Ishikawa (cell line): ENCODE data around the gene OR13D1.

Experiments
- CEBPB ChIP-seq: IDR thresholded peaks from 2 replicates; pipeline ENCODE4 v1.6.1; 2012
- CREB1 ChIP-seq: IDR thresholded peaks from 2 replicates; pipeline ENCODE4 v1.6.1; 2012; ENCODE audit warnings: low read depth
- EGR1 ChIP-seq: IDR thresholded peaks from 2 replicates; pipeline ENCODE4 v1.6.1; 2012
- EP300 ChIP-seq: IDR thresholded peaks from 2 replicates; pipeline ENCODE4 v1.6.1; 2012; ENCODE audit warnings: borderline replicate concordance
- FOXM1 ChIP-seq: IDR thresholded peaks from 2 replicates; pipeline ENCODE4 v1.6.1; 2012; ENCODE audit warnings: low read depth, borderline replicate concordance
- NFIC ChIP-seq: IDR thresholded peaks from 2 replicates; pipeline ENCODE4 v1.6.1; 2012
- RAD21 ChIP-seq: IDR thresholded peaks from 2 replicates; pipeline ENCODE4 v1.6.1; 2012; ENCODE audit warnings: low read depth
- TAF1 ChIP-seq: IDR thresholded peaks from 2 replicates; pipeline ENCODE4 v1.6.1; 2012; ENCODE audit warnings: low read depth, mild to moderate bottlenecking
- TCF12 ChIP-seq: IDR thresholded peaks from 2 replicates; pipeline ENCODE4 v1.6.1; 2012; ENCODE audit warnings: low read depth
- TEAD4 ChIP-seq: IDR thresholded peaks from 2 replicates; pipeline ENCODE4 v1.6.1; 2012
- YY1 ChIP-seq: IDR thresholded peaks from 2 replicates; pipeline ENCODE4 v1.6.1; 2012; ENCODE audit warnings: low read depth
- ZBTB7A ChIP-seq: IDR thresholded peaks from 2 replicates; pipeline ENCODE4 v1.6.1; 2012; ENCODE audit warnings: low read depth
- TF ChIP-seq, protein P1 (sequence below): IDR thresholded peaks from 2 replicates; pipeline ENCODE4 v1.6.1; 2012
- TF ChIP-seq, protein P2 (sequence below): IDR thresholded peaks from 2 replicates; pipeline ENCODE4 v1.6.1; 2012
- TF ChIP-seq, protein P3 (sequence below): IDR thresholded peaks from 2 replicates; pipeline ENCODE4 v1.6.1; 2012; ENCODE audit warnings: low read depth, mild to moderate bottlenecking

OR13D1 gene

GRCh38 chr9:104700306-104700705 is 6.0 kb downstream of the OR13D1 start:
- TF ChIP-seq YY1 = no peak
- no peak for TF ChIP-seq RAD21
- TF ChIP-seq, protein P1, sequence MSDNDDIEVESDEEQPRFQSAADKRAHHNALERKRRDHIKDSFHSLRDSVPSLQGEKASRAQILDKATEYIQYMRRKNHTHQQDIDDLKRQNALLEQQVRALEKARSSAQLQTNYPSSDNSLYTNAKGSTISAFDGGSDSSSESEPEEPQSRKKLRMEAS = no peak
- TF ChIP-seq, protein P2, sequence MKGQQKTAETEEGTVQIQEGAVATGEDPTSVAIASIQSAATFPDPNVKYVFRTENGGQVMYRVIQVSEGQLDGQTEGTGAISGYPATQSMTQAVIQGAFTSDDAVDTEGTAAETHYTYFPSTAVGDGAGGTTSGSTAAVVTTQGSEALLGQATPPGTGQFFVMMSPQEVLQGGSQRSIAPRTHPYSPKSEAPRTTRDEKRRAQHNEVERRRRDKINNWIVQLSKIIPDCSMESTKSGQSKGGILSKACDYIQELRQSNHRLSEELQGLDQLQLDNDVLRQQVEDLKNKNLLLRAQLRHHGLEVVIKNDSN = no peak
- TF ChIP-seq, protein P3, sequence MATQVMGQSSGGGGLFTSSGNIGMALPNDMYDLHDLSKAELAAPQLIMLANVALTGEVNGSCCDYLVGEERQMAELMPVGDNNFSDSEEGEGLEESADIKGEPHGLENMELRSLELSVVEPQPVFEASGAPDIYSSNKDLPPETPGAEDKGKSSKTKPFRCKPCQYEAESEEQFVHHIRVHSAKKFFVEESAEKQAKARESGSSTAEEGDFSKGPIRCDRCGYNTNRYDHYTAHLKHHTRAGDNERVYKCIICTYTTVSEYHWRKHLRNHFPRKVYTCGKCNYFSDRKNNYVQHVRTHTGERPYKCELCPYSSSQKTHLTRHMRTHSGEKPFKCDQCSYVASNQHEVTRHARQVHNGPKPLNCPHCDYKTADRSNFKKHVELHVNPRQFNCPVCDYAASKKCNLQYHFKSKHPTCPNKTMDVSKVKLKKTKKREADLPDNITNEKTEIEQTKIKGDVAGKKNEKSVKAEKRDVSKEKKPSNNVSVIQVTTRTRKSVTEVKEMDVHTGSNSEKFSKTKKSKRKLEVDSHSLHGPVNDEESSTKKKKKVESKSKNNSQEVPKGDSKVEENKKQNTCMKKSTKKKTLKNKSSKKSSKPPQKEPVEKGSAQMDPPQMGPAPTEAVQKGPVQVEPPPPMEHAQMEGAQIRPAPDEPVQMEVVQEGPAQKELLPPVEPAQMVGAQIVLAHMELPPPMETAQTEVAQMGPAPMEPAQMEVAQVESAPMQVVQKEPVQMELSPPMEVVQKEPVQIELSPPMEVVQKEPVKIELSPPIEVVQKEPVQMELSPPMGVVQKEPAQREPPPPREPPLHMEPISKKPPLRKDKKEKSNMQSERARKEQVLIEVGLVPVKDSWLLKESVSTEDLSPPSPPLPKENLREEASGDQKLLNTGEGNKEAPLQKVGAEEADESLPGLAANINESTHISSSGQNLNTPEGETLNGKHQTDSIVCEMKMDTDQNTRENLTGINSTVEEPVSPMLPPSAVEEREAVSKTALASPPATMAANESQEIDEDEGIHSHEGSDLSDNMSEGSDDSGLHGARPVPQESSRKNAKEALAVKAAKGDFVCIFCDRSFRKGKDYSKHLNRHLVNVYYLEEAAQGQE = no peak
- TF ChIP-seq ZBTB7A = no peak
- no peak for TF ChIP-seq EP300
- no peak for TF ChIP-seq CEBPB
- no peak for TF ChIP-seq FOXM1
- no peak for TF ChIP-seq TCF12
- no peak for TF ChIP-seq CREB1
- TF ChIP-seq NFIC = no peak
- TF ChIP-seq TEAD4 = no peak
- no peak for TF ChIP-seq TAF1
- TF ChIP-seq EGR1 = no peak

GRCh38 chr9:104711604-104712003 is 17.3 kb downstream of the OR13D1 start:
- no peak for TF ChIP-seq TEAD4
- TF ChIP-seq, protein P1 = no peak

DNA sequence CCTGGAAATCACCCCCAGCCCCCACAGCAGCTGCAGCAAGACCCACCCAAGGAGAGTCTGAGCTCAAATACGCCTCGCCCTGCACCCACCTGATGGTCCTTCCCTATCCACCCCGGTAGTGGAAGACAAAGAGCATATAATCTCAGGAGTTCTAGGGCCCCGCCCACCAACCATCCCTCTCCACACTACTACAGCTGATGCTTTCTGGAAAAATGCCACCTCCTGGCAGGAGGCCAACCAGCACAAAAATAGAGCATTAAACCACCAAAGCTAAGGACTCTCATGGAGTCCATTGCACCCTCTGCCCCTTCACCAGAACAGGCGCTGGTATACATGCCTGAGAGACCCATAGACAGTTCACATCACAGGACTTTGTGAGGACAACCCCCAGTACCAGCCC is 30.7 kb downstream of the OR13D1 start:
- 0 out of 2 replicates have a peak, but pooled peaks have one; percentile 28 for TF ChIP-seq NFIC
- no peak for TF ChIP-seq RAD21
- TF ChIP-seq TEAD4 = no peak

DNA sequence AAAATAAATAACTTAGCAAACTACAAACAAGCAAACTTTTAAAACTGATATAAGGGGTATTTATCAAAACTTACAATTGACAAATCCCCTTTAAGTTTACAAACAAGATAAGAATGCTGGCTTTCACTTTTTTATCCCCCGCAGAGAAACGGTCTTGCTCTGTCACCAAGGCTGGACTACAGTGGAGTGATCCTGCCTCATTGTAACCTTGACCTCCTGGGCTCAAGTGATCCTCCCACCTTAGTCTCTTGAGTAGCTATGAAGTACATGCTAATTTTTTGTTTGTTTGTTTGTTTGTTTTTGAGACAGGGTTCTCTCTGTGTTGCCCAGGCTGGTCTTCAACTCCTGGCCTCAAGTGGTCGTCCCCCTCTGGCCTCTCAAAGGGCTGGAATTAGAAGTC is 44.1 kb downstream of the OR13D1 start:
- TF ChIP-seq TAF1 (no peak), ZBTB7A (no peak), EP300 (no peak), CEBPB (no peak), RAD21 (no peak), NFIC (no peak), CREB1 (no peak), YY1 (no peak), FOXM1 (no peak), TCF12 (no peak), TEAD4 (no peak), EGR1 (no peak)
- TF ChIP-seq, protein P1 = no peak
- TF ChIP-seq, protein P2 = no peak

- TF ChIP-seq, protein P2 = no peak
- TF ChIP-seq CREB1 (no peak), FOXM1 (no peak), ZBTB7A (no peak), YY1 (no peak), TAF1 (no peak), NFIC (no peak), RAD21 (no peak), TCF12 (no peak), TEAD4 (no peak), EGR1 (no peak), CEBPB (no peak), EP300 (no peak)
- TF ChIP-seq, protein P1 = no peak
- TF ChIP-seq, protein P3 = no peak
Observed at GRCh38 chr9:104740621-104741020, 46.3 kb downstream of the OR13D1 start.

GRCh38 chr9:104743376-104743985 is 49.2 kb downstream of the OR13D1 start:
- no peak for TF ChIP-seq ZBTB7A
- TF ChIP-seq RAD21 = peak; percentile 88
